NCI-H524 (cell line): ENCODE data around the gene TMEM115.
A peak's percentile ranks its signal among the peaks of the same experiment; 100 is the strongest.

Experiments used
- DNase-seq, 2 experiments: peaks; one replicate each; lab custom pipeline; 2025; lab: John Stamatoyannopoulos, UW

Gene TMEM115

DNA sequence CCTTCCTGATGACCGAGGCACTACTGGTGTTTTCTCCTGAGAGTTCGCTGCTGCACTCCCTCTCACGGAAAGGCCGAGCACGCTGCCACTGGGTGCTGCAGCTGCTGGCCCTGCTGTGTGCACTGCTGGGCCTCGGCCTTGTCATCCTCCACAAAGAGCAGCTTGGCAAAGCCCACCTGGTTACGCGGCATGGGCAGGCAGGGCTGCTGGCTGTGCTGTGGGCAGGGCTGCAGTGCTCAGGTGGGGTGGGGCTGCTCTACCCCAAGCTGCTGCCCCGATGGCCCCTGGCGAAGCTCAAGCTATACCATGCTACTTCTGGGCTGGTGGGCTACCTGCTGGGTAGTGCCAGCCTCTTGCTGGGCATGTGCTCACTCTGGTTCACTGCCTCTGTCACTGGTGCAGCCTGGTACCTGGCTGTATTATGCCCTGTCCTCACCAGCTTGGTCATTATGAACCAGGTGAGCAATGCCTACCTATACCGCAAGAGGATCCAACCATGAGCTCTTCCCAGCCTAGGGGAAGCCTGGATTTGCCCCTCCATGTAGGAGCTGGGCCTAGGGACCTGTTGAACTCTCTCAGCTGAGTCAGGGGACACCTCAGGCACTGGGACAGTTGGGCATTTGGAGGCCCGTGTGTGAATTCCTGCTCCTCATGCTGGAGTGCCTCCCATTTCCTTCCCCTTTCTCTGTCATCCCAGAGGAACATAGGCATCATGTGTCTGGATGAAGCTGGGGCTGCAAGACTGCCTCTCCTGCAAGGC lies 5.9 kb downstream of the TMEM115 start:
- DNase-seq, result no peak

- DNase-seq, result no peak
Observed at GRCh38 chr3:50352781-50353180, 6.5 kb downstream of the TMEM115 start.

DNA sequence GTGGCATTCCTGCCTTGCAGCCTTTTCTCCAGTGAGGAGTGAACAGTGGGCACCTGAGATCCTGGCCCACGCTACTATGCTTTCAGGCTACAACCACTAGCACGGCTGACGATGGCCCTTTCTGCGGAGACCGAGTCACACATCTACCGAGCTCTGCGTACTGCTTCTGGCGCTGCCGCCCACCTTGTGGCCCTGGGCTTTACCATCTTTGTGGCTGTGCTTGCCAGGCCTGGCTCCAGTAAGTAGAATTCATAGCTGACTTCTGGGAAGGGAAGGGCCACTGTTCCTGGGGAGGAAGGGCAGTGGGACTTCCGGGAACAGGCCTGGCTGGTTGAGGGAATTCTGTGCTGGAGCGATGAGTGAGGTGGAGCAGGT lies 8.0 kb downstream of the TMEM115 start:
- DNase-seq, result no peak

- DNase-seq, result peak; percentile 82 to 90
Observed at GRCh38 chr3:50350527-50351322, 8.6 kb downstream of the TMEM115 start, which contains the start of the genes CYB561D2 and NPRL2. TSS of gene CYB561D2 (plus strand) at chr3:50350862. CDS start at chr3:50351434, 572 bp downstream. TSS of gene NPRL2 (minus strand) at chr3:50350775. CDS start at chr3:50350652, 123 bp downstream.

- DNase-seq, result no peak
Observed at GRCh38 chr3:50350213-50350526, 9.2 kb downstream of the TMEM115 start.

GRCh38 chr3:50347187-50347813 lies 12.0 kb downstream of the TMEM115 start:
- DNase-seq, result peak; percentile 47 to 62

- peak; percentile 43 to 59 for DNase-seq
Observed at GRCh38 chr3:50345586-50346234, 13.6 kb downstream of the TMEM115 start, which contains the start of gene ZMYND10. TSS of gene ZMYND10 (minus strand) at chr3:50345732. CDS start at chr3:50345579, 153 bp downstream.

GRCh38 chr3:50345008-50345407 lies 14.3 kb downstream of the TMEM115 start:
- DNase-seq, result no peak

- no peak for DNase-seq
Observed at GRCh38 chr3:50342813-50343633, 16.3 kb downstream of the TMEM115 start.

GRCh38 chr3:50341996-50342650 lies 17.2 kb downstream of the TMEM115 start:
- no peak for DNase-seq

DNA sequence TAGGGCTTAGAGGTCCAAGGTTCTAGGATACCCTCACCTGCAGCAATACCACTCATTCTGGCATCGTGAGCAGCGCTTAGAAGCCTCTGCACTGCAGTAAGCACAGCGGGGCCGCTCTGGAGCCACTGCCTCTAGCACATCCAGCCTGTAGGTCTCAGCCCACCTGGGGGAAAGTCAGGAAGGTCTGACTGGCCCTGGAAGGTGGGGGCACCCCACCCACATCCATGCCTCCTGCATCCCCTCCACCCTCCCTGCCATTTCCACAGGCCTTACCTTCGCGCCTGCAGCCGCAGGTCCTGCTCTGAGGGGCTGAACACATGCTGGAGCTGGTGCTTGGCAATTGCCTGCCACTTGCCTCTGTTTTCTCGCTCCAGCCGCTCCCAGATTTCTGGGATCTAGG lies 17.8 kb downstream of the TMEM115 start:
- no peak for DNase-seq

- DNase-seq, result no peak
Observed at GRCh38 chr3:50340448-50341329, 18.6 kb downstream of the TMEM115 start, which contains the start of gene RASSF1. TSS of gene RASSF1 (minus strand) at chr3:50340836. CDS start at chr3:50340805, 31 bp downstream.

DNA sequence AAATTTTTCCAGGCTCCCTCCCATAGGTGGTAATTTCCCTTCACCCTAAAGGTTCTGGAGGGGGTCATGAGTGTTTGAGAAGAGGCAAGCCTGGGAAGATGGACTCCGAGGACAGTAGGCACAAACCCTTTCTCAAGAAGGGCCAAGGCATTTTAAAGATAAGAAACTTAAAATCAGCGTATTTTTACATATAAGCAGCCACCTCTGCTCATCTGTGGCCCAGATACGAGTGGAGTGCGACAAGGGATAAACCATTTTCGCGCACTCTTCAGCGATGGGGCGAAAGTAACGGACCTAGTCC lies 19.2 kb downstream of the TMEM115 start:
- DNase-seq, result no peak

- DNase-seq, result no peak
Observed at GRCh38 chr3:50339485-50340146, 19.7 kb downstream of the TMEM115 start.

DNA sequence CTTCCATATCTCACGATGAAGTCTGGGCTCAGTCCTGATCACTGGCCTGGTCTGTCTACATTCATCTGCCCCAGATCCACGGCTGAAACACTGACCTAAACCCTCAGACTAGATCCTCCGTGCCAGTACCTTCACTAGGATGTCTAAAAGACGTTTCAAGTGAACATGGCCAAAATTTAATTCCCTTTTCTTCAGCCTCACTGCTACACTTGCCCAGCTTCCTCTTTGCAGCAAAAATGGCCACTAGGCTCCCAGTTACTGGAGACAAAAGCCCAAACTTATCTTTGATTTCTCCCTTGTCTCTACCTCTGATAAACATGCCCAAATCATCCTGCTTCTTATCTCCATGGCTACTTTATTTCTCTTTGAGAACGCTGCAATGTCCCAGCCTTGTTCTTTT lies 20.4 kb downstream of the TMEM115 start:
- DNase-seq, result no peak

GRCh38 chr3:50337175-50337861 lies 22.0 kb downstream of the TMEM115 start:
- DNase-seq, result peak; percentile 94 to 98

- no peak for DNase-seq
Observed at GRCh38 chr3:50336452-50337174, 22.7 kb downstream of the TMEM115 start.
